ENCODE results near the gene GNA14.

Gene GNA14

GRCh38 chr9:77604316-77604715 is 43.8 kb downstream of the GNA14 start:
- Histone ChIP-seq H3K27me3 (no peaks in the 10 kb centered on the region), H3K4me1 (no peaks in the 10 kb centered on the region), H3K4me3 (no peak overlapping the region), H4K20me1 (no peaks in the 10 kb centered on the region), H3K9ac (no peak overlapping the region), H3K4me2 (no peak overlapping the region), H3K36me3 (no peaks in the 10 kb centered on the region), H3K27ac (no peak overlapping the region), H3K9me3 (no peaks in the 10 kb centered on the region)
- no peak for TF ChIP-seq Cebpa-rat (IDR thresholded peaks at IDR 0.05)

- H3K4me1 ChIP-seq, result no peaks in the 10 kb centered on the region
- no peak overlapping the region for H3K27ac ChIP-seq
- no peak overlapping the region for H3K4me3 ChIP-seq
- H3K4me2 ChIP-seq, result no peak overlapping the region
- H4K20me1 ChIP-seq, result no peaks in the 10 kb centered on the region
- no peak overlapping the region for H3K9ac ChIP-seq
- no peak for TF ChIP-seq Cebpa-rat (IDR thresholded peaks at IDR 0.05)
- no peaks in the 10 kb centered on the region for H3K9me3 ChIP-seq
- no peaks in the 10 kb centered on the region for H3K27me3 ChIP-seq
- H3K36me3 ChIP-seq, result no peaks in the 10 kb centered on the region
Measured at GRCh38 chr9:77602852-77603251, 45.3 kb downstream of the GNA14 start.

GRCh38 chr9:77601476-77602099 is 46.5 kb downstream of the GNA14 start:
- no peak overlapping the region for H3K27ac ChIP-seq
- H3K9me3 ChIP-seq, result no peaks in the 10 kb centered on the region
- TF ChIP-seq Cebpa-rat (IDR thresholded peaks at IDR 0.05), result no peak

GRCh38 chr9:77600810-77601209 is 47.3 kb downstream of the GNA14 start:
- no peaks in the 10 kb centered on the region for H3K27me3 ChIP-seq
- no peak for TF ChIP-seq Cebpa-rat (IDR thresholded peaks at IDR 0.05)
- H3K9ac ChIP-seq, result no peak overlapping the region
- H3K4me1 ChIP-seq, result no peaks in the 10 kb centered on the region
- H3K36me3 ChIP-seq, result no peaks in the 10 kb centered on the region
- no peaks in the 10 kb centered on the region for H3K9me3 ChIP-seq
- no peak overlapping the region for H3K4me2 ChIP-seq
- no peak overlapping the region for H3K27ac ChIP-seq
- H3K4me3 ChIP-seq, result no peak overlapping the region
- H4K20me1 ChIP-seq, result no peaks in the 10 kb centered on the region

More at GRCh38 chr9:77601476-77602099, 46.5 kb downstream of the GNA14 start:
- no peak overlapping the region for H3K4me2 ChIP-seq
- no peaks in the 10 kb centered on the region for H3K4me1 ChIP-seq
- no peaks in the 10 kb centered on the region for H3K36me3 ChIP-seq
- no peak overlapping the region for H3K9ac ChIP-seq
- no peak overlapping the region for H3K4me3 ChIP-seq
- no peaks in the 10 kb centered on the region for H3K27me3 ChIP-seq
- H4K20me1 ChIP-seq, result no peaks in the 10 kb centered on the region

- Histone ChIP-seq H3K4me1 (no peaks in the 10 kb centered on the region), H3K27ac (no peak overlapping the region), H3K9me3 (no peaks in the 10 kb centered on the region), H3K4me3 (no peak overlapping the region), H3K36me3 (no peaks in the 10 kb centered on the region), H3K9ac (no peak overlapping the region), H3K4me2 (no peak overlapping the region), H3K27me3 (no peaks in the 10 kb centered on the region), H4K20me1 (no peaks in the 10 kb centered on the region)
- no peak for TF ChIP-seq Cebpa-rat (IDR thresholded peaks at IDR 0.05)
Measured at GRCh38 chr9:77599492-77599891, 48.6 kb downstream of the GNA14 start.

- no peak for TF ChIP-seq Cebpa-rat (IDR thresholded peaks at IDR 0.05)
- Histone ChIP-seq H3K4me2 (no peak overlapping the region), H3K27me3 (no peaks in the 10 kb centered on the region), H3K9me3 (no peaks in the 10 kb centered on the region), H3K9ac (no peak overlapping the region), H3K4me1 (no peaks in the 10 kb centered on the region), H4K20me1 (no peaks in the 10 kb centered on the region), H3K4me3 (no peak overlapping the region), H3K27ac (no peak overlapping the region), H3K36me3 (no peaks in the 10 kb centered on the region)
Measured at GRCh38 chr9:77598991-77599390, 49.1 kb downstream of the GNA14 start.

GRCh38 chr9:77598524-77598923 is 49.6 kb downstream of the GNA14 start:
- Histone ChIP-seq H3K27ac (no peak overlapping the region), H3K9ac (no peak overlapping the region)
- no peak for TF ChIP-seq Cebpa-rat (IDR thresholded peaks at IDR 0.05)

GRCh38 chr9:77597057-77597456 is 51.1 kb downstream of the GNA14 start:
- no peaks in the 10 kb centered on the region for H3K36me3 ChIP-seq
- no peaks in the 10 kb centered on the region for H3K27me3 ChIP-seq
- no peak overlapping the region for H3K9ac ChIP-seq
- no peaks in the 10 kb centered on the region for H3K4me1 ChIP-seq
- no peaks in the 10 kb centered on the region for H3K9me3 ChIP-seq
- no peak overlapping the region for H3K4me2 ChIP-seq
- H4K20me1 ChIP-seq, result no peaks in the 10 kb centered on the region
- no peak overlapping the region for H3K4me3 ChIP-seq
- H3K27ac ChIP-seq, result no peak overlapping the region
- TF ChIP-seq Cebpa-rat (IDR thresholded peaks at IDR 0.05), result no peak

More at GRCh38 chr9:77598524-77598923, 49.6 kb downstream of the GNA14 start:
- no peaks in the 10 kb centered on the region for H3K36me3 ChIP-seq
- no peaks in the 10 kb centered on the region for H4K20me1 ChIP-seq
- no peaks in the 10 kb centered on the region for H3K27me3 ChIP-seq
- no peak overlapping the region for H3K4me2 ChIP-seq
- H3K4me1 ChIP-seq, result no peaks in the 10 kb centered on the region
- no peaks in the 10 kb centered on the region for H3K9me3 ChIP-seq
- H3K4me3 ChIP-seq, result no peak overlapping the region

- Histone ChIP-seq H3K4me1 (no peaks in the 10 kb centered on the region), H3K4me2 (no peak overlapping the region), H4K20me1 (no peaks in the 10 kb centered on the region), H3K4me3 (no peak overlapping the region), H3K9me3 (no peaks in the 10 kb centered on the region), H3K9ac (no peak overlapping the region), H3K27ac (no peak overlapping the region), H3K27me3 (no peaks in the 10 kb centered on the region), H3K36me3 (no peaks in the 10 kb centered on the region)
- no peak for TF ChIP-seq Cebpa-rat (IDR thresholded peaks at IDR 0.05)
Measured at GRCh38 chr9:77595426-77596095, 52.6 kb downstream of the GNA14 start.

GRCh38 chr9:77594963-77595362 is 53.2 kb downstream of the GNA14 start:
- no peaks in the 10 kb centered on the region for H3K4me1 ChIP-seq
- H3K36me3 ChIP-seq, result no peaks in the 10 kb centered on the region
- H3K27ac ChIP-seq, result no peak overlapping the region
- no peak overlapping the region for H3K9ac ChIP-seq
- TF ChIP-seq Cebpa-rat (IDR thresholded peaks at IDR 0.05), result no peak
- H3K27me3 ChIP-seq, result no peaks in the 10 kb centered on the region
- H3K4me3 ChIP-seq, result no peak overlapping the region
- H4K20me1 ChIP-seq, result no peaks in the 10 kb centered on the region
- no peak overlapping the region for H3K4me2 ChIP-seq
- H3K9me3 ChIP-seq, result no peaks in the 10 kb centered on the region

Data from BLaER1 (cell line).